CD14-positive monocyte (primary cell): Measurements from ENCODE around the gene GTF3C1. TPM values are rescaled to one million over a fixed set of nuclear protein-coding genes. Genes with fewer than 3 reads are reported as not detected.

ENCODE experiments used
- DNase-seq, 3 donors: peaks; one replicate each; pipeline ENCODE4 v3.0.0-alpha.2; 2011 to 2022
- H2AFZ ChIP-seq: 2 replicates; pipeline ENCODE4 v1.6.0; 2012; ENCODE audit warnings: mild to moderate bottlenecking, low read depth, low read length, inconsistent platforms; ENCODE audit not compliant: insufficient read depth, poor library complexity, severe bottlenecking
- H3K27ac ChIP-seq, 2 donors: 1 replicate in 1 of 2; 2 replicates in 1 of 2; pipeline ENCODE4 v1.5.1; 2012 to 2013; ENCODE audit warnings: low read length in 2 of 2, control low read depth in 1 of 2, inconsistent platforms in 1 of 2, low read depth in 1 of 2, mild to moderate bottlenecking in 1 of 2
- H3K27me3 ChIP-seq, 2 donors: one replicate each; pipeline versions ENCODE4 v1.6.0 to v1.6.1; 2011 to 2013; ENCODE audit warnings: low read length in 2 of 2; ENCODE audit not compliant: control insufficient read depth in 2 of 2, insufficient read depth in 2 of 2
- H3K36me3 ChIP-seq, 2 donors: replicated peaks in 1 of 2; 1 replicate in 1 of 2; 2 replicates in 1 of 2; pipeline versions ENCODE4 v1.5.1 to v1.6.1; 2012 to 2013; ENCODE audit warnings: low read length in 2 of 2, control low read depth in 1 of 2, inconsistent platforms in 1 of 2, mild to moderate bottlenecking in 1 of 2; ENCODE audit not compliant: insufficient read depth in 2 of 2, control insufficient read depth in 1 of 2
- H3K4me1 ChIP-seq, 2 donors: 1 replicate in 1 of 2; 2 replicates in 1 of 2; pipeline versions ENCODE4 v1.5.1 to v1.6.1; 2012 to 2013; ENCODE audit warnings: low read length in 2 of 2, control low read depth in 1 of 2, inconsistent platforms in 1 of 2, mild to moderate bottlenecking in 1 of 2, moderate library complexity in 1 of 2; ENCODE audit not compliant: insufficient read depth in 2 of 2, control insufficient read depth in 1 of 2
- H3K4me2 ChIP-seq: replicated peaks from 2 replicates; pipeline ENCODE3; 2012; ENCODE audit warnings: low read length, moderate library complexity, mild to moderate bottlenecking; ENCODE audit not compliant: poor library complexity, severe bottlenecking; ENCODE audit errors: extremely low read depth
- H3K4me3 ChIP-seq, 3 experiments: fragments of 200-600 bp in 1 of 3; sonication (generic) in 1 of 3; replicated peaks in 1 of 3; 1 replicate in 2 of 3; 2 replicates in 1 of 3; pipeline ENCODE4 v1.5.1; 2011 to 2013; ENCODE audit warnings: low read length in 3 of 3, mild to moderate bottlenecking in 3 of 3, control low read depth in 2 of 3, low read depth in 2 of 3, inconsistent platforms in 1 of 3, moderate library complexity in 1 of 3
- H3K79me2 ChIP-seq: 2 replicates; pipeline ENCODE4 v1.6.0; 2012; ENCODE audit warnings: mild to moderate bottlenecking, control low read depth, inconsistent platforms, low read length, moderate library complexity; ENCODE audit not compliant: insufficient read depth
- H3K9ac ChIP-seq: 2 replicates; pipeline ENCODE4 v1.6.0; 2017; ENCODE audit warnings: low read length, mild to moderate bottlenecking; ENCODE audit not compliant: insufficient read depth, poor library complexity, severe bottlenecking
- H3K9me3 ChIP-seq, 2 donors: replicated peaks in 1 of 2; 1 replicate in 1 of 2; 2 replicates in 1 of 2; pipeline versions ENCODE4 v1.5.1 to v1.6.1; 2012 to 2013; ENCODE audit warnings: low read length in 2 of 2, control low read depth in 1 of 2; ENCODE audit not compliant: control insufficient read depth in 1 of 2, insufficient read depth in 1 of 2
- H4K20me1 ChIP-seq: 2 replicates; pipeline ENCODE4 v1.6.0; 2012; ENCODE audit warnings: mild to moderate bottlenecking, low read length, control low read depth, moderate library complexity; ENCODE audit not compliant: insufficient read depth
- H3K27ac Mint-ChIP-seq, 7 donors: one replicate each; pipeline ENCODE4 v1.8.0; 2020; ENCODE audit warnings: mild to moderate bottlenecking in 7 of 7, mixed read lengths in 7 of 7, moderate library complexity in 6 of 7, inconsistent platforms in 2 of 7
- H3K27me3 Mint-ChIP-seq, 3 donors: one replicate each; pipeline ENCODE4 v1.8.0; 2021 to 2022; ENCODE audit warnings: low read depth in 3 of 3, mild to moderate bottlenecking in 3 of 3, mixed read lengths in 3 of 3, moderate library complexity in 3 of 3, inconsistent platforms in 1 of 3
- H3K36me3 Mint-ChIP-seq, 2 donors: one replicate each; pipeline ENCODE4 v1.8.0; 2020; ENCODE audit warnings: mixed read lengths in 2 of 2, inconsistent platforms in 1 of 2, mild to moderate bottlenecking in 1 of 2
- H3K4me1 Mint-ChIP-seq: one replicate; pipeline ENCODE4 v1.8.0; 2020; ENCODE audit warnings: mild to moderate bottlenecking, mixed read lengths
- H3K4me3 Mint-ChIP-seq, 2 donors: one replicate each; pipeline ENCODE4 v1.8.0; 2020; ENCODE audit warnings: mild to moderate bottlenecking in 2 of 2, mixed read lengths in 2 of 2, moderate library complexity in 1 of 2
- H3K9me3 Mint-ChIP-seq, 7 donors: one replicate each; pipeline ENCODE4 v1.8.0; 2020 to 2022; ENCODE audit warnings: mixed read lengths in 7 of 7, mild to moderate bottlenecking in 6 of 7, moderate library complexity in 6 of 7, inconsistent platforms in 2 of 7
- WGBS: methylation state at CpG from one replicate; pipeline ENCODE4 v1.1.5; 2013; ENCODE audit warnings: missing lambda C conversion rate; ENCODE audit not compliant: insufficient coverage; 5-methylcytosine and 5-hydroxymethylcytosine counted together
- intact Hi-C, 2 donors: fragments of 100-400 bp; cut with micrococcal nuclease; formaldehyde crosslinking; loops; one replicate each; pipeline versions ENCODE4 v1.15.0 to v1.15.1; 2023
- polyA plus RNA-seq, 3 donors: library from polyadenylated mRNA; depleted of rRNA in 1 of 3; unstranded in 2 of 3; stranded (reverse) in 1 of 3; fragments of 300-500 nt in 2 of 3; fragments of >200 nt in 1 of 3; fragmentation: Illumina TruSeq in 2 of 3; gene quantifications; 1 replicate in 2 of 3; 2 replicates in 1 of 3; pipeline ENCODE4 v1.2.3, GENCODE V29; 2012 to 2021
- TF ChIP-seq, protein P1 (sequence below): fragments of 200-600 bp; IDR thresholded peaks from one replicate; pipeline ENCODE4 v1.8.0; 2022; ENCODE audit warnings: antibody characterized with exemption, mild to moderate bottlenecking

Gene GTF3C1
- polyA plus RNA-seq, 3 donors = 7.0 to 22.0 (median 12.8) TPM

DNA sequence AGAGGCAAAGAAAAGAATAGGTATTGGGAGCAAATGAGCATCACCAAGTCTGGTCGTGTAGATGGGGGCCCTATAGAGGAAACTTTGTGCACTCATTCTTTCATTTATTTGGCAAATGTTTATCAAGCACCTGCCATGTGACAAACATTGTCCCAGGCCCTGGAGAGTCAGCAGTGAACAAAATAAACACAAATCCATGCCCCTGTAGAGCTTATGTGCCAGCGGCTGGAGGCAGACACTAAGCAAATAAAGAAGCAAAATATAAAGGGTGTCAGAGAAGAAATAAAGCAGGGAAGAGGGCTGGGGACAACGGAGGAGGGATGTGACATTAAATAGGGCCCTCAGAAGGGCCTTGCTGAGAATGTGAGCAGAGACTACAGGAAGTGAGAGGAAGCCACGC lies 45.8 kb upstream of the GTF3C1 start:
- TF ChIP-seq, protein P1, sequence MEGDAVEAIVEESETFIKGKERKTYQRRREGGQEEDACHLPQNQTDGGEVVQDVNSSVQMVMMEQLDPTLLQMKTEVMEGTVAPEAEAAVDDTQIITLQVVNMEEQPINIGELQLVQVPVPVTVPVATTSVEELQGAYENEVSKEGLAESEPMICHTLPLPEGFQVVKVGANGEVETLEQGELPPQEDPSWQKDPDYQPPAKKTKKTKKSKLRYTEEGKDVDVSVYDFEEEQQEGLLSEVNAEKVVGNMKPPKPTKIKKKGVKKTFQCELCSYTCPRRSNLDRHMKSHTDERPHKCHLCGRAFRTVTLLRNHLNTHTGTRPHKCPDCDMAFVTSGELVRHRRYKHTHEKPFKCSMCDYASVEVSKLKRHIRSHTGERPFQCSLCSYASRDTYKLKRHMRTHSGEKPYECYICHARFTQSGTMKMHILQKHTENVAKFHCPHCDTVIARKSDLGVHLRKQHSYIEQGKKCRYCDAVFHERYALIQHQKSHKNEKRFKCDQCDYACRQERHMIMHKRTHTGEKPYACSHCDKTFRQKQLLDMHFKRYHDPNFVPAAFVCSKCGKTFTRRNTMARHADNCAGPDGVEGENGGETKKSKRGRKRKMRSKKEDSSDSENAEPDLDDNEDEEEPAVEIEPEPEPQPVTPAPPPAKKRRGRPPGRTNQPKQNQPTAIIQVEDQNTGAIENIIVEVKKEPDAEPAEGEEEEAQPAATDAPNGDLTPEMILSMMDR = no peak
- Mint-ChIP-seq H3K4me1 (no peaks in the 10 kb centered on the region), H3K27me3 (no peaks in the 10 kb centered on the region), H3K27ac (no peak overlapping the region), H3K36me3 (peaks cover 18 to 30% of the 10 kb centered on the region in 2 donors), H3K4me3 (no peak overlapping the region), H3K9me3 (no peaks in the 10 kb centered on the region)
- Histone ChIP-seq H3K27me3 (no peaks in the 10 kb centered on the region), H3K4me3 (no peak overlapping the region), H3K4me1 (no peaks in the 10 kb centered on the region), H3K9me3 (no peaks in the 10 kb centered on the region), H3K79me2 (no peaks in the 10 kb centered on the region), H2AFZ (no peak overlapping the region), H3K36me3 (peaks cover 3 to 4% of the 10 kb centered on the region in 2 donors), H3K9ac (no peak overlapping the region), H3K27ac (no peak overlapping the region), H4K20me1 (no peaks in the 10 kb centered on the region), H3K4me2 (no peak overlapping the region)
- no peak for DNase-seq
- intact Hi-C loops = no loop called here
- 62% methylated on average over 2 of the region's 4 CpGs for WGBS

DNA sequence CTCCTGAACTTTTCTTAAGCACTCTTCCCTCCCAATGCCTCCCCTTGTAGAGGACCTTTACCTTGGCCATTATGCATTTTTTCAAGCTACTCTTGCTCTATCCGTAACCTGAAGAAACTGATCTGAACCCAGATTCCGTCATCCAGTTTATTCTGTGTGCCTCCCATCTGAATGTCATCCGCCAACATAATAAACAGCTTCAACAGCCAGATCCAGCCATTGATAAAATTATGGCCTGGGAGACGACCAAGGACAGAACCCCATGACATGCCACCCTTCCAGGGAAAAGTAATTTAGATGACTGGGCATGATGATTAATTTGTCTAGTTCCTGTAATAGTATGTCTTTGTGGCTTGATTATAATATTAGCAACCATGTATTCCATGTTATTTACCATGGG lies 42.1 kb upstream of the GTF3C1 start:
- TF ChIP-seq, protein P1 = no peak
- Histone ChIP-seq H3K36me3 (peaks cover 0 to 3% of the 10 kb centered on the region in 2 donors), H2AFZ (no peak overlapping the region), H3K4me2 (no peak overlapping the region), H3K27ac (no peak overlapping the region), H4K20me1 (no peaks in the 10 kb centered on the region), H3K4me1 (peaks cover 4 to 5% of the 10 kb centered on the region in 2 donors), H3K9ac (no peak overlapping the region), H3K27me3 (no peaks in the 10 kb centered on the region), H3K4me3 (no peak overlapping the region), H3K79me2 (no peaks in the 10 kb centered on the region), H3K9me3 (no peaks in the 10 kb centered on the region)
- Mint-ChIP-seq H3K36me3 (peaks cover 9 to 27% of the 10 kb centered on the region in 2 donors), H3K9me3 (no peaks in the 10 kb centered on the region), H3K27ac (peak overlapping the region in 1 of 7 donors; percentile 19), H3K4me3 (no peak overlapping the region), H3K4me1 (peaks cover 6% of the 10 kb centered on the region), H3K27me3 (peaks cover 0 to 2% (median 1%) of the 10 kb centered on the region in 3 donors)
- WGBS = 93% methylated on average over 2 of the region's 4 CpGs
- intact Hi-C loops = no loop called here
- DNase-seq = no peak
